HG03342 (cell line): Measurements from ENCODE around the gene FAM110D.

Experiments used
- ATAC-seq: cut with Tn5 transposase; IDR thresholded peaks from one replicate; pipeline ENCODE4 v1.9.1; 2021; ENCODE audit warnings: mild to moderate bottlenecking, moderate library complexity; ENCODE audit not compliant: unreplicated experiment

Gene FAM110D

GRCh38 chr1:26181586-26182382 is 22.9 kb downstream of the FAM110D start:
- ATAC-seq: no peak

GRCh38 chr1:26182383-26182696 is 23.5 kb downstream of the FAM110D start:
- ATAC-seq: no peak

- ATAC-seq: no peak
Measured at GRCh38 chr1:26184086-26184485, 25.2 kb downstream of the FAM110D start.

GRCh38 chr1:26184883-26185282 is 26.0 kb downstream of the FAM110D start:
- no peak for ATAC-seq

GRCh38 chr1:26187882-26188281 is 29.0 kb downstream of the FAM110D start:
- ATAC-seq: no peak

GRCh38 chr1:26188477-26188876 is 29.6 kb downstream of the FAM110D start:
- ATAC-seq: no peak

GRCh38 chr1:26189331-26189730 is 30.5 kb downstream of the FAM110D start:
- ATAC-seq: no peak

- no peak for ATAC-seq
Measured at GRCh38 chr1:26189751-26190275, 30.9 kb downstream of the FAM110D start.

GRCh38 chr1:26190373-26190987 is 31.6 kb downstream of the FAM110D start, which contains the start of gene CATSPER4:
CATSPER4 (plus strand) TSS chr1:26190602; CDS start chr1:26190628, 26 bp downstream.
- ATAC-seq: no peak

- no peak for ATAC-seq
Measured at GRCh38 chr1:26191739-26192138, 32.9 kb downstream of the FAM110D start.

- no peak for ATAC-seq
Measured at GRCh38 chr1:26195805-26196204, 36.9 kb downstream of the FAM110D start.

- no peak for ATAC-seq
Measured at GRCh38 chr1:26197301-26197700, 38.4 kb downstream of the FAM110D start.

- no peak for ATAC-seq
Measured at GRCh38 chr1:26197813-26198212, 38.9 kb downstream of the FAM110D start.

- no peak for ATAC-seq
Measured at GRCh38 chr1:26200413-26200812, 41.5 kb downstream of the FAM110D start.

GRCh38 chr1:26203642-26204318 is 44.9 kb downstream of the FAM110D start:
- ATAC-seq: no peak

GRCh38 chr1:26210147-26210870 is 51.4 kb downstream of the FAM110D start:
- ATAC-seq: no peak

GRCh38 chr1:26212726-26213125 is 53.8 kb downstream of the FAM110D start:
- ATAC-seq: no peak

- no peak for ATAC-seq
Measured at GRCh38 chr1:26213335-26213905, 54.5 kb downstream of the FAM110D start.
